Neuronal stem cell (in vitro differentiated cells): ENCODE results near the gene EFNA3.

Source experiments
- DNase-seq: peaks from one replicate; pipeline ENCODE4 v3.0.0-alpha.2; 2013; ENCODE audit warnings: low spot score
- H2AFZ ChIP-seq: one replicate; pipeline ENCODE4 v1.6.1; 2013; ENCODE audit warnings: mild to moderate bottlenecking, low read length, inconsistent platforms
- H2AK5ac ChIP-seq: 2 replicates; pipeline ENCODE4 v1.6.1; 2013; ENCODE audit warnings: low read depth, mild to moderate bottlenecking, inconsistent platforms, low read length, moderate library complexity, mixed read lengths
- H2BK120ac ChIP-seq: 2 replicates; pipeline ENCODE4 v1.6.1; 2013; ENCODE audit warnings: low read depth, mild to moderate bottlenecking, inconsistent platforms, low read length, moderate library complexity, mixed read lengths
- H2BK12ac ChIP-seq: one replicate; pipeline ENCODE4 v1.6.1; 2013; ENCODE audit warnings: low read length, inconsistent platforms
- H2BK15ac ChIP-seq: 2 replicates; pipeline ENCODE4 v1.6.1; 2013; ENCODE audit warnings: mild to moderate bottlenecking, low read length, inconsistent platforms, mixed read lengths
- H2BK5ac ChIP-seq: one replicate; pipeline ENCODE4 v1.6.1; 2013; ENCODE audit warnings: inconsistent platforms, mild to moderate bottlenecking, low read length, moderate library complexity
- H3K14ac ChIP-seq: one replicate; pipeline ENCODE4 v1.6.1; 2013; ENCODE audit warnings: low read length, inconsistent platforms
- H3K18ac ChIP-seq: 2 replicates; pipeline ENCODE4 v1.6.1; 2013; ENCODE audit warnings: low read length, inconsistent platforms
- H3K23ac ChIP-seq: 2 replicates; pipeline ENCODE4 v1.6.1; 2013; ENCODE audit warnings: low read depth, mild to moderate bottlenecking, mixed read lengths, low read length, inconsistent platforms; ENCODE audit not compliant: poor library complexity
- H3K27ac ChIP-seq: replicated peaks from 3 replicates; pipeline ENCODE4 v1.5.1; 2013; ENCODE audit warnings: low read length, inconsistent platforms
- H3K27me3 ChIP-seq, 3 experiments: 2 replicates each; pipeline ENCODE4 v1.6.1; 2013; ENCODE audit warnings: low read length in 3 of 3, mild to moderate bottlenecking in 2 of 3, inconsistent platforms in 1 of 3, low read depth in 1 of 3, mixed read lengths in 1 of 3, moderate library complexity in 1 of 3; ENCODE audit not compliant: control insufficient read depth in 3 of 3, insufficient read depth in 3 of 3
- H3K36me3 ChIP-seq, 2 donors: replicated peaks in 1 of 2; 2 replicates each; pipeline ENCODE4 v1.6.1; 2013; ENCODE audit warnings: low read length in 2 of 2; ENCODE audit not compliant: control insufficient read depth in 2 of 2, insufficient read depth in 2 of 2
- H3K4ac ChIP-seq: 2 replicates; pipeline ENCODE4 v1.6.1; 2013; ENCODE audit warnings: inconsistent platforms, mild to moderate bottlenecking, low read length, moderate library complexity
- H3K4me1 ChIP-seq, 2 donors: 1 replicate in 1 of 2; 2 replicates in 1 of 2; pipeline ENCODE4 v1.6.1; 2013; ENCODE audit warnings: low read length in 2 of 2, low read depth in 1 of 2; ENCODE audit not compliant: control insufficient read depth in 2 of 2, insufficient read depth in 1 of 2
- H3K4me2 ChIP-seq: one replicate; pipeline ENCODE4 v1.6.1; 2013; ENCODE audit warnings: mild to moderate bottlenecking, low read length, inconsistent platforms; ENCODE audit not compliant: insufficient read depth, poor library complexity, severe bottlenecking
- H3K4me3 ChIP-seq, 2 donors: 2 replicates each; pipeline ENCODE4 v1.5.1; 2013; ENCODE audit warnings: low read length in 2 of 2, mild to moderate bottlenecking in 2 of 2, inconsistent platforms in 1 of 2, moderate library complexity in 1 of 2
- H3K79me1 ChIP-seq: one replicate; pipeline ENCODE4 v1.6.1; 2013; ENCODE audit warnings: low read depth, mild to moderate bottlenecking, inconsistent platforms, low read length, moderate library complexity
- H3K9ac ChIP-seq: one replicate; pipeline ENCODE4 v1.6.1; 2013; ENCODE audit warnings: mild to moderate bottlenecking, low read depth, low read length, inconsistent platforms; ENCODE audit not compliant: poor library complexity
- H3K9me3 ChIP-seq, 2 donors: replicated peaks in 1 of 2; 2 replicates each; pipeline versions ENCODE3 to v1.6.1; 2013; ENCODE audit warnings: low read length in 2 of 2, mild to moderate bottlenecking in 2 of 2, inconsistent platforms in 1 of 2, low read depth in 1 of 2, mixed read lengths in 1 of 2, moderate library complexity in 1 of 2; ENCODE audit not compliant: control insufficient read depth in 2 of 2, insufficient read depth in 1 of 2
- H4K8ac ChIP-seq: one replicate; pipeline ENCODE4 v1.6.1; 2013; ENCODE audit warnings: low read depth, mild to moderate bottlenecking, inconsistent platforms, low read length, moderate library complexity
- H4K91ac ChIP-seq: one replicate; pipeline ENCODE4 v1.6.1; 2013; ENCODE audit warnings: low read length, low read depth, mild to moderate bottlenecking, inconsistent platforms; ENCODE audit not compliant: poor library complexity
- WGBS, 2 donors: extraction: QIAGEN DNeasy Blood & Tissue Kit; methylation state at CpG; one replicate each; pipeline ENCODE4 v1.1.7; 2013; ENCODE audit warnings: missing lambda C conversion rate in 2 of 2, mixed read lengths in 1 of 2; ENCODE audit not compliant: insufficient read length in 2 of 2, insufficient replicate concordance in 1 of 2; ENCODE audit errors: extremely low coverage in 2 of 2; 5-methylcytosine and 5-hydroxymethylcytosine counted together

EFNA3 gene

GRCh38 chr1:155051777-155052398 lies 26.7 kb upstream of the EFNA3 start:
- no peak for DNase-seq
- Histone ChIP-seq H3K4me2 (peak overlapping the region; percentile 92), H2BK12ac (no peak overlapping the region), H3K4me1 (peaks cover 17% of the 10 kb centered on the region in 2 donors), H3K18ac (peak overlapping the region; percentile 78), H3K14ac (no peak overlapping the region), H3K79me1 (no peaks in the 10 kb centered on the region), H4K8ac (no peak overlapping the region), H3K27ac (no peak overlapping the region), H3K23ac (peak overlapping the region; percentile 8), H3K36me3 (peaks cover 14 to 30% of the 10 kb centered on the region in 2 donors), H3K9me3 (no peaks in the 10 kb centered on the region), H3K4me3 (peak overlapping the region; percentile 68 to 92), H2BK5ac (peak overlapping the region; percentile 54), H2AFZ (peak overlapping the region; percentile 95), H2BK15ac (peak overlapping the region; percentile 54), H3K4ac (no peak overlapping the region), H2AK5ac (peak overlapping the region; percentile 76), H3K27me3 (no peaks in the 10 kb centered on the region), H4K91ac (no peak overlapping the region), H3K9ac (peak overlapping the region; percentile 88), H2BK120ac (no peak overlapping the region)
- WGBS, 2 donors: no CpG with 5 or more reads among the region's 27 CpGs

GRCh38 chr1:155052439-155053395 lies 25.9 kb upstream of the EFNA3 start:
- no peak for DNase-seq
- peak overlapping the region; percentile 41 for H2AK5ac ChIP-seq
- no peak overlapping the region for H3K14ac ChIP-seq
- H2BK15ac ChIP-seq: no peak overlapping the region
- no peak overlapping the region for H2BK120ac ChIP-seq
- H2BK5ac ChIP-seq: peak overlapping the region; percentile 54
- H3K4ac ChIP-seq: no peak overlapping the region
- H3K36me3 ChIP-seq: peaks cover 19 to 38% of the 10 kb centered on the region in 2 donors
- no peak overlapping the region for H4K91ac ChIP-seq
- no peak overlapping the region for H3K23ac ChIP-seq
- no CpG with 5 or more reads among the region's 12 CpGs for WGBS, 2 donors
- no peak overlapping the region for H3K9ac ChIP-seq
- no peaks in the 10 kb centered on the region for H3K9me3 ChIP-seq
- peak overlapping the region; percentile 92 for H3K4me2 ChIP-seq
- no peaks in the 10 kb centered on the region for H3K79me1 ChIP-seq
- H2BK12ac ChIP-seq: no peak overlapping the region
- H3K4me1 ChIP-seq: peaks cover 17% of the 10 kb centered on the region in 2 donors
- H2AFZ ChIP-seq: peak overlapping the region; percentile 95
- H3K27ac ChIP-seq: no peak overlapping the region
- no peak overlapping the region for H3K18ac ChIP-seq
- H3K4me3 ChIP-seq: peak overlapping the region in 1 of 2 donors; percentile 68
- H3K27me3 ChIP-seq: no peaks in the 10 kb centered on the region
- no peak overlapping the region for H4K8ac ChIP-seq

- DNase-seq: no peak
Observed at GRCh38 chr1:155053531-155054105, 25.0 kb upstream of the EFNA3 start.

GRCh38 chr1:155057104-155057503 lies 21.5 kb upstream of the EFNA3 start:
- WGBS, 2 donors: no CpG with 5 or more reads among the region's 8 CpGs
- Histone ChIP-seq H3K27me3 (no peaks in the 10 kb centered on the region), H2AFZ (no peak overlapping the region), H3K27ac (no peak overlapping the region), H2BK120ac (no peak overlapping the region), H4K8ac (no peak overlapping the region), H3K9me3 (no peaks in the 10 kb centered on the region), H3K14ac (no peak overlapping the region), H3K4me1 (peaks cover 3 to 10% of the 10 kb centered on the region in 2 donors), H3K9ac (no peak overlapping the region), H3K79me1 (peaks cover 4% of the 10 kb centered on the region), H2BK5ac (no peak overlapping the region), H2BK15ac (no peak overlapping the region), H2AK5ac (no peak overlapping the region), H3K4ac (no peak overlapping the region), H4K91ac (no peak overlapping the region), H3K4me3 (no peak overlapping the region), H3K18ac (no peak overlapping the region), H3K4me2 (no peak overlapping the region), H3K23ac (no peak overlapping the region), H2BK12ac (no peak overlapping the region), H3K36me3 (peaks cover 30 to 56% of the 10 kb centered on the region in 2 donors)
- DNase-seq: no peak

More at GRCh38 chr1:155053531-155054105, 25.0 kb upstream of the EFNA3 start:
- Histone ChIP-seq H3K4me1 (peaks cover 15 to 17% of the 10 kb centered on the region in 2 donors), H2AK5ac (peak overlapping the region; percentile 29), H2BK5ac (no peak overlapping the region), H3K27me3 (no peaks in the 10 kb centered on the region), H2BK12ac (no peak overlapping the region), H3K9ac (peak overlapping the region; percentile 2), H3K4ac (no peak overlapping the region), H4K8ac (no peak overlapping the region), H2BK15ac (no peak overlapping the region), H4K91ac (no peak overlapping the region), H3K36me3 (peaks cover 28 to 47% of the 10 kb centered on the region in 2 donors), H3K27ac (no peak overlapping the region), H3K4me2 (no peak overlapping the region), H3K23ac (peak overlapping the region; percentile 70), H3K14ac (no peak overlapping the region), H3K18ac (no peak overlapping the region), H3K4me3 (no peak overlapping the region), H3K79me1 (no peaks in the 10 kb centered on the region), H3K9me3 (no peaks in the 10 kb centered on the region), H2BK120ac (no peak overlapping the region), H2AFZ (no peak overlapping the region)
- no CpG with 5 or more reads among the region's 7 CpGs for WGBS, 2 donors
